G401 (cell line): ENCODE data around the gene MICAL2. TPM values are rescaled to one million over a fixed set of nuclear protein-coding genes. Genes with fewer than 3 reads are reported as not detected.

ENCODE experiments used
- DNase-seq: peaks from one replicate; pipeline ENCODE4 v3.0.0-alpha.2; 2015; ENCODE audit warnings: low spot score
- in situ Hi-C: cut with HindIII; loops from 2 replicates; pipeline ENCODE4 v1.10.0; 2016; ENCODE audit warnings: low sequenced_read_pairs, mixed read lengths
- total RNA-seq: library from RNA; depleted of rRNA; stranded (reverse); fragments of >200 nt; shearing (Covaris generic); gene quantifications from 2 replicates; pipeline ENCODE4 v1.2.3, GENCODE V29; 2014; rRNA removed

The MICAL2 gene
- total RNA-seq, 1 experiment from 2014 or later = 21.1 TPM

DNA sequence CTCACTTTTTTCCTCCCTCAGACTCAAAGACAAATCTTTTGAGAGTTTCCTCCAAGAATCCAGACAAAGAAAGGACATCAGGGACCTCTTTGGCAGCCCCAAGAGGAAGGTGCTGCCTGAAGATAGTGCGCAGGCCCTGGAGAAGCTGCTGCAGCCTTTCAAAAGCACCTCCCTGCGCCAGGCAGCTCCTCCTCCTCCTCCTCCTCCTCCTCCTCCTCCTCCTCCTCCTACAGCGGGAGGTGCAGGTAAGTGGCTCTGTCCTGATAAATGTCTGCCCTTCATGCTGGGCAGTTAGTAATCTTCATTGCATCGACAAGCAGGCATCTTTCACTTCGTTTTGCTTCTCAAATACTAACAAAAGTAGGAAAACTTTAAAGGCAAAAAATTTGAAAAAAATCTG is 184.2 kb downstream of the MICAL2 start:
- in situ Hi-C loops = no loop called here
- no peak for DNase-seq

- in situ Hi-C loops = no loop called here
- DNase-seq = no peak
Measured at GRCh38 chr11:12295943-12296342, 185.6 kb downstream of the MICAL2 start.

- in situ Hi-C loops = no loop called here
Measured at GRCh38 chr11:12298610-12299009, 188.2 kb downstream of the MICAL2 start.

GRCh38 chr11:12301379-12301778 is 191.0 kb downstream of the MICAL2 start:
- in situ Hi-C loops = no loop called here
- DNase-seq = no peak

More at GRCh38 chr11:12298610-12299009, 188.2 kb downstream of the MICAL2 start:
- DNase-seq = no peak

DNA sequence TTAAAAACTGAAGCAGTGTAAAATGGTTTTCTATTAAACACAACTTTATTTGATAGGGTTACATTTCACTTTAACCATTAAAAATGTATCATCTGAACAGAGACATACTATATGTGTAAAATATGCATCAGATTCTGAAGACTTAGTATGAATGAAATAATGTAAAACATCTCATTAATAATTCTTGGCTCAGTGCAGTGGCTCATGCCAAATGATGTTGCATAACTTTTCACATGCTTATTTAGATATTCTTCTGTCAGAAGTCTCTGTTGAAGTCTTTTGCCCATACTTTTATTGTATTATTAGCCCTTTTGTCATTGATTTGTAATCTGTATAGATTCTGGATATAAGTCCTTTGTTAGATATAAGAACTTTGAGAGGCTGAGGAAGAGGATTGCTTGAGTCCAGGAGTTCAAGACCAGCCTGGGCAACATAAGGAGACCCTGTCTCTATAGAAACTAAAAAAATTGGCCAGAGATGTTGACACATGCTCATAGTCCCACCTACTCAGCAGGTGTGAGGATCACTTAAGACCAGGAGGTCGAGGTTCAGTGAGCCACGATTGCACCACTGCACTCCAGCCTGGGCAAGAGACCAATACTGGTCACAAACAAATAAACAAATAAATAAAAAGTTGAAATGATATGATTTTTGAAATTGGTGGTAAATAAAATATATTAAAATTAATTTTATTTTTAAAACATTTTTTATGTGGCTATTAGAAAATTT is 193.2 kb downstream of the MICAL2 start:
- DNase-seq = no peak
- in situ Hi-C loops = no loop called here

DNA sequence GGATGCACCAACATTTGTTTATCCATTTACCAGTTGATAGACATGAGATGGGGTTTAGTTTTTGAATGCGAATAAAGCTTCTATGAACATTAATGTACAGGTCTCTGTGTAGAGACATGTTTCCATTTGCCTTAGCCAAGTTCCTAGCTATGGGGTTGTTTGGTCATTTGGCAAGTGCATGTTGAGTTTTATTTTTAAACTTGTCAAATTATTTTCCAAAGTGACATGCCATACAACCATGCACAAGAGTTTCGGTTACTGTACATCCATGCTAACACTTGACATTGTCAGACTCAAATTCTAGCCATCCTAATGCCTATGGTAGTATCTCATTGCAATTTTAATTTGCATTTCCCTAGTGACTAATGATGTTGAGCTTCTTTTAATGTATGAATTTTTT is 196.4 kb downstream of the MICAL2 start:
- no peak for DNase-seq
- in situ Hi-C loops = no loop called here

DNA sequence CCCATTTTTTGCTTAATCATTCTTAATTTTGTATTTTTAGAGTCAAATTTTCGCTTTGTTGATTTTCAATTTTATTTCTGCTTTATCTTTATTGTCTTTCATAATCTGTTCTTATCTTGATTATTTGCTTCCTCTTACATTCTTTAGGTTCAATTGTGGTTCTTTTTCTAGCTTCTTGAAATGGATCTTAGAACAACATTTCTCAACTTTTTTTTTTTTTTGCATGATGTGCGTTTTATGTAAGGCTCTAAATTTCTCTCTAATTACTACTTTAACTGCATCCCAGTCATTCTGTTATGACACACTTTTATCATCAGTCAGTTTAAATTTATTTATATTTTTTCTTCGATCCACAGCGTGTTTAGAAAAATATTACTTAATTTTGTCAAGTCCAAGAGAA is 201.7 kb downstream of the MICAL2 start:
- DNase-seq = no peak
- in situ Hi-C loops = no loop called here

Other genes with a start within 250 kb of the MICAL2 start
- 29.5 and 55.1 TPM in 2 replicates for gene DKK3, start 102.0 kb upstream of the MICAL2 start, total RNA-seq